Peyer's patch (tissue), 4 donors: Measurements from ENCODE around the gene NDUFV1.

Experiments
- CTCF ChIP-seq, 6 experiments: fragments of 450-650 bp in 4 of 6; fragments of 200-600 bp in 2 of 6; sonication (generic) in 1 of 6; IDR thresholded peaks; one replicate each; pipeline ENCODE4 v1.5.1; 2017 to 2019; ENCODE audit warnings: antibody characterized with exemption in 6 of 6, mild to moderate bottlenecking in 3 of 6, moderate library complexity in 1 of 6
- POLR2A ChIP-seq, 2 donors: fragments of 450-650 bp; IDR thresholded peaks; one replicate each; pipeline ENCODE4 v1.5.1; 2017; ENCODE audit warnings: antibody characterized with exemption in 2 of 2, mild to moderate bottlenecking in 2 of 2, moderate library complexity in 2 of 2

GRCh38 chr11:67572305-67572704 lies 34.4 kb upstream of the NDUFV1 start:
- TF ChIP-seq CTCF (IDR thresholded peaks at IDR 0.05) = no peak
- no peak for TF ChIP-seq POLR2A (IDR thresholded peaks at IDR 0.05)
